PC-9 (cell line): ENCODE measurements around the gene WDR18. TPM values are rescaled to one million over a fixed set of nuclear protein-coding genes. Genes with fewer than 3 reads are reported as not detected.
"Not testable (repeated sequence)": the region's sequence is repeated elsewhere in the genome, so short reads cannot be mapped to it uniquely, and the experiment has no call there.

Experiments
- BruUV-seq: library from RNA; stranded (reverse); fragments of 400-500 nt; replicated peaks from 2 replicates; lab custom pipeline; 2021; lab: Mats Ljungman, UMichigan
- CTCF ChIA-PET: fragments of 300-600 bp; sonication (Branson Sonifier 250); formaldehyde crosslinking; loops from one replicate; lab custom pipeline; 2022; ENCODE audit warnings: antibody characterized with exemption; lab: Charles Lee
- POLR2A ChIA-PET: fragments of 300-600 bp; sonication (Branson Sonifier 250); formaldehyde crosslinking; loops from one replicate; lab custom pipeline; 2022; ENCODE audit warnings: antibody characterized with exemption; ENCODE audit not compliant: unreplicated experiment; lab: Charles Lee
- DNase-seq, 2 experiments: peaks; one replicate each; pipeline versions ENCODE4 v3.0.0 to v3.0.0-alpha.2; 2015 to 2022; ENCODE audit warnings: mixed read lengths in 1 of 2
- H2AFZ ChIP-seq: fragments of 200-600 bp; sonication (generic); 2 replicates; pipeline ENCODE4 v1.8.1; 2017; ENCODE audit warnings: antibody characterized with exemption
- H3F3A ChIP-seq: fragments of 200-600 bp; sonication (generic); 2 replicates; pipeline ENCODE4 v1.8.1; 2017; ENCODE audit warnings: antibody characterized with exemption, mild to moderate bottlenecking, low read depth; ENCODE audit not compliant: insufficient read depth
- H3K27ac ChIP-seq: fragments of 200-600 bp; sonication (generic); 2 replicates; pipeline ENCODE4 v1.6.1; 2016; ENCODE audit warnings: mixed run types
- H3K27me3 ChIP-seq: fragments of 200-600 bp; sonication (generic); 2 replicates; pipeline ENCODE4 v1.6.1; 2016; ENCODE audit warnings: low read depth, mixed run types; ENCODE audit not compliant: insufficient read depth
- H3K36me3 ChIP-seq: fragments of 200-600 bp; sonication (generic); 2 replicates; pipeline ENCODE4 v1.6.1; 2016; ENCODE audit warnings: low read depth, mixed run types
- H3K4me1 ChIP-seq: fragments of 200-600 bp; sonication (generic); replicated peaks from 2 replicates; pipeline ENCODE4 v1.6.1; 2016; ENCODE audit warnings: mixed run types; ENCODE audit not compliant: insufficient read depth
- H3K4me2 ChIP-seq: fragments of 200-600 bp; sonication (generic); 2 replicates; pipeline ENCODE4 v1.6.1; 2017; ENCODE audit warnings: mixed run types
- H3K4me3 ChIP-seq: fragments of 200-600 bp; sonication (generic); 2 replicates; pipeline ENCODE4 v1.6.1; 2016; ENCODE audit warnings: mixed run types
- H3K79me2 ChIP-seq: fragments of 200-600 bp; sonication (generic); 2 replicates; pipeline ENCODE4 v1.6.1; 2017; ENCODE audit warnings: low read depth, mixed run types
- H3K9me2 ChIP-seq: fragments of 200-600 bp; sonication (generic); 2 replicates; pipeline ENCODE4 v1.8.1; 2017; ENCODE audit warnings: mild to moderate bottlenecking; ENCODE audit not compliant: insufficient read depth
- H3K9me3 ChIP-seq: fragments of 200-600 bp; sonication (generic); 2 replicates; pipeline ENCODE4 v1.8.1; 2016; ENCODE audit warnings: low read depth; ENCODE audit not compliant: insufficient read depth
- H4K20me1 ChIP-seq: fragments of 200-600 bp; sonication (generic); 2 replicates; pipeline ENCODE4 v1.8.1; 2017; ENCODE audit not compliant: insufficient read depth
- EZH2 ChIP-seq: fragments of 200-600 bp; sonication (generic); IDR thresholded peaks from 2 replicates; pipeline ENCODE4 v1.8.0; 2017; ENCODE audit warnings: antibody characterized with exemption, low read depth
- intact Hi-C: fragments of 100-400 bp; cut with micrococcal nuclease; formaldehyde crosslinking; loops from one replicate; pipeline ENCODE4 v1.10.0; 2022; ENCODE audit not compliant: unreplicated experiment
- total RNA-seq: library from RNA; stranded (reverse); gene quantifications from 2 replicates; pipeline ENCODE4 v1.2.3, GENCODE V29; 2021
- TF ChIP-seq, protein P1 (sequence below): fragments of 200-600 bp; sonication (generic); conservative IDR thresholded peaks from 2 replicates; pipeline ENCODE4 v1.6.1; 2017; ENCODE audit warnings: mixed run types, antibody characterized with exemption, mild to moderate bottlenecking, moderate library complexity

WDR18 gene
- total RNA-seq, 1 experiment from 2014 or later: 61.5 TPM

DNA sequence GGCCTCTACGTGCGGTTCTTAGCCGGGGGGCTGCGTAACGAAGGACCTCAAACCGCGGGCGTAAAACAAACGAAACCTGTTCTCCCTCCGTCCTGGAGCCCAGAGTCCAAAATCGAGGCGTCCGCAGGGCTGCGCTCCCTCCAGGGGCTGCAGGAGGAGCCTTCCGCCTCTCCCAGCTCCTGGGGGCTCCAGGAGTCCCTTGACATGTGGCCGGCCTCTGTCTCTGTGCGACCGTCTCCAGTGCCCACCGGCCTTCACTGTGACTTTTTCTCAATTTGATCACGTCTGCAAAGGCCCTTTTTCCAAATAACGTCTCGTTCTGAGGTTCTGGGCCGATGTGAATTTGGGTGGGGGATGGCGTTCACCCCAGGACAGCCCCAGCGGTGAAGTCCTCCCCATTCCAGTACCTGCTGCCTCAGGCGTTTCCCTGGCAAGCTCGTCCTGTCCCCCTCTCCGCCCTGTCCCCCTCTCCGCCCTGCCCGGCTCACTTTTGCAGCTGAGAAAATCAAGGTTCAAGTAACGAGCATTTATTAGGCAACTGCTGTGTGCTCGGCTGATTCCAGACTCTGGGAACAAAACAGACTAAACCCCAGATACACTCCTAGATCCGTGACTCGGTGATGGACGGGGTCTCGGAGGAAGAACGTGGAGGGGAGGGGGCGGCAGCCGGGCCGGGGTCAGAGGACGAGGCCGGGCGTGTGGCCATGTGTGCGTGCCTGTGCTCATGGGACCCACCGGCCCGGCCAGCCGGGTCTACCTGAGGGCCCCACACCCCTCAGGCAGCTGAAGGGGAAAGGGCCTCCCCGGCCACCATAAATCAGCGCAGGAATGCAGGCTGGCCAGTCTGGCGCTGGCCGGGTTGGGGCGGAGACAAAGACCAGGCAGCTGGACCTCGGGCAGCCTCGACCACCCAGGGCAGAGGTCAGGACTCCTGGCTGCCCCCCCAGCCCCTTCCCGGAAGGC, 28.1 kb upstream of the WDR18 start:
- ChIA-PET CTCF (no interaction called here), POLR2A (interaction anchor here (0.5 to 0.7 kb wide), 3 partner anchors 19 to 22 kb away, joined by 3 to 27 read pairs (median 6); no protein-coding TSS in a partner anchor)
- DNase-seq: peak; percentile 83 to 87
- H3F3A ChIP-seq: peaks cover 30% of the 10 kb centered on the region; the same call in 1 of the 2 replicates
- no peaks in the 10 kb centered on the region for H3K36me3 ChIP-seq
- H3K27ac ChIP-seq: peak overlapping the region; percentile 81
- H3K4me1 ChIP-seq: peaks cover 54% of the 10 kb centered on the region
- TF ChIP-seq, protein P1, sequence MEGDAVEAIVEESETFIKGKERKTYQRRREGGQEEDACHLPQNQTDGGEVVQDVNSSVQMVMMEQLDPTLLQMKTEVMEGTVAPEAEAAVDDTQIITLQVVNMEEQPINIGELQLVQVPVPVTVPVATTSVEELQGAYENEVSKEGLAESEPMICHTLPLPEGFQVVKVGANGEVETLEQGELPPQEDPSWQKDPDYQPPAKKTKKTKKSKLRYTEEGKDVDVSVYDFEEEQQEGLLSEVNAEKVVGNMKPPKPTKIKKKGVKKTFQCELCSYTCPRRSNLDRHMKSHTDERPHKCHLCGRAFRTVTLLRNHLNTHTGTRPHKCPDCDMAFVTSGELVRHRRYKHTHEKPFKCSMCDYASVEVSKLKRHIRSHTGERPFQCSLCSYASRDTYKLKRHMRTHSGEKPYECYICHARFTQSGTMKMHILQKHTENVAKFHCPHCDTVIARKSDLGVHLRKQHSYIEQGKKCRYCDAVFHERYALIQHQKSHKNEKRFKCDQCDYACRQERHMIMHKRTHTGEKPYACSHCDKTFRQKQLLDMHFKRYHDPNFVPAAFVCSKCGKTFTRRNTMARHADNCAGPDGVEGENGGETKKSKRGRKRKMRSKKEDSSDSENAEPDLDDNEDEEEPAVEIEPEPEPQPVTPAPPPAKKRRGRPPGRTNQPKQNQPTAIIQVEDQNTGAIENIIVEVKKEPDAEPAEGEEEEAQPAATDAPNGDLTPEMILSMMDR: no peak
- TF ChIP-seq EZH2: no peak
- H3K4me3 ChIP-seq: peak overlapping the region; percentile 54
- no peaks in the 10 kb centered on the region for H3K9me3 ChIP-seq
- H2AFZ ChIP-seq: peak overlapping the region; percentile 62
- H3K79me2 ChIP-seq: 0 out of 2 replicates have a peak, but pooled peaks cover 4% of the 10 kb centered on the region
- no peaks in the 10 kb centered on the region for H3K27me3 ChIP-seq
- intact Hi-C loops: no loop called here
- H3K9me2 ChIP-seq: no peaks in the 10 kb centered on the region
- H4K20me1 ChIP-seq: no peaks in the 10 kb centered on the region
- no TSS peak for BruUV-seq
- H3K4me2 ChIP-seq: peak overlapping the region; percentile 73

- H3F3A ChIP-seq: peaks cover 23% of the 10 kb centered on the region; the same call in 1 of the 2 replicates
- peak overlapping the region; percentile 62 for H2AFZ ChIP-seq
- ChIA-PET CTCF (no interaction called here), POLR2A (interaction anchor here (0.6 to 0.7 kb wide), 4 partner anchors 20 to 27 kb away, joined by 3 to 27 read pairs (median 6); no protein-coding TSS in a partner anchor)
- no TSS peak for BruUV-seq
- H3K9me3 ChIP-seq: no peaks in the 10 kb centered on the region
- intact Hi-C loops: no loop called here
- H4K20me1 ChIP-seq: no peaks in the 10 kb centered on the region
- H3K79me2 ChIP-seq: 0 out of 2 replicates have a peak, but pooled peaks cover 4% of the 10 kb centered on the region
- H3K4me3 ChIP-seq: peak overlapping the region; percentile 54
- peaks cover 55% of the 10 kb centered on the region for H3K4me1 ChIP-seq
- TF ChIP-seq, protein P1: no peak
- TF ChIP-seq EZH2: no peak
- peak overlapping the region; percentile 73 for H3K4me2 ChIP-seq
- no peaks in the 10 kb centered on the region for H3K36me3 ChIP-seq
- no peaks in the 10 kb centered on the region for H3K27me3 ChIP-seq
- H3K9me2 ChIP-seq: no peaks in the 10 kb centered on the region
- peak overlapping the region; percentile 81 for H3K27ac ChIP-seq
- DNase-seq: peak; percentile 76 to 81
Observed at GRCh38 chr19:956766-957440, 27.2 kb upstream of the WDR18 start.

DNA sequence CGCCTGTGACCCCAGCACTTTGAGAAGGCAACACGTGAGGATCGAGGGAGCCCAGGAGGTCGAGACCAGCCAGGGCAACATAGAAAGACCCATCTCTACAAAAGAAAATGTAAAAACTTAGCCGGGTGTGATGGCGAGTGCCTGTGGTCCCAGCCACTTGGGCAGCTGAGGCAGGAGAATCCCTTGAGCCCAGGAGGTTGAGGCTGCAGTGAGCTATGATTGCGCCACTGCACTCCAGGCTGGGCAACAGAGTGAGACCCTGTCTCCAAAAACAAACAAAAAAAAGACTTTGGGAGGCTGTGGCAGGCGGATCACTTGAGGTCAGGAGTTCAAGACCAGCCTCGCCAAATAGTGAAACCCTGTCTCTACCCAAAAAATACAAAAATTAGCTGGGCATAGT, 26.6 kb upstream of the WDR18 start:
- H3K79me2 ChIP-seq, H3K36me3 ChIP-seq, intact Hi-C loops, CTCF ChIA-PET, H3K9me2 ChIP-seq, DNase-seq, H3K9me3 ChIP-seq, H2AFZ ChIP-seq, H3K27me3 ChIP-seq, H4K20me1 ChIP-seq: not testable (repeated sequence)
- peak overlapping the region; percentile 81 for H3K27ac ChIP-seq
- H3K4me3 ChIP-seq: peak overlapping the region; percentile 54; the same call in 1 of the 2 replicates
- TSS peak; percentile 54 for BruUV-seq
- peak overlapping the region; percentile 73 for H3K4me2 ChIP-seq
- H3F3A ChIP-seq: peaks cover 21% of the 10 kb centered on the region; the same call in 1 of the 2 replicates
- peaks cover 56% of the 10 kb centered on the region for H3K4me1 ChIP-seq
- POLR2A ChIA-PET: interaction anchor here (0.6 kb wide), 1 partner anchor 26 kb away, joined by 3 read pairs; no protein-coding TSS in a partner anchor
